ENCODE data around the gene METAP2. TPM values are rescaled to one million over a fixed set of nuclear protein-coding genes. Genes with fewer than 3 reads are reported as not detected.
"Not testable (repeated sequence)": the region's sequence is repeated elsewhere in the genome, so short reads cannot be mapped to it uniquely, and the experiment has no call there.

METAP2 gene
- total and polyA plus RNA-seq, 8 donors: 56.3 to 141 (median 112) TPM

DNA sequence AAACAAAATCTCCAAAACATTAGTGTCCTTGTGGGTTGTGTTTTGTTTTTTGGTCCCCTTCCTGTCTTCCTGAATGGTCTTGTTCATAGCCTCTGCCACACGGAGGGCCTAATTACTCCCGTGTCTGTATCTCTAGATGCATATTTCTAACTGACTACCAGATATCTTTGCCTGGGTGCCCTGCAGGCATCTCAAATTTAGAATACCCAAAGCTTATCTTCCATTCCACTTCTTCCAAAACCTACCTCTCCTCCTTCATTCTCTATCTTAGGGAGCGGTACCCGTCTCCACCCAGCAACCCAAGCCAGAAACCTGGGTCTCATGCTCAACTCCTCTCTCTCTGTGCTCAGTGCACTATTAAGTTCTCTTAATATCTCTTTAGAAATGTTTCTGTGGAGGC lies 10.9 kb upstream of the METAP2 start:
- DNase-seq (no peak), ATAC-seq (no peak)
- Histone ChIP-seq H3K4me1 (no peaks in the 10 kb centered on the region), H3K36me3 (no peaks in the 10 kb centered on the region), H3K27ac (no peak overlapping the region), H3K9me3 (peaks cover 0 to 9% of the 10 kb centered on the region in 2 donors), H3K27me3 (no peaks in the 10 kb centered on the region), H3K4me3 (no peak overlapping the region)
- intact Hi-C loops (cut with DNase I): no loop called here
- TF ChIP-seq, protein P1, sequence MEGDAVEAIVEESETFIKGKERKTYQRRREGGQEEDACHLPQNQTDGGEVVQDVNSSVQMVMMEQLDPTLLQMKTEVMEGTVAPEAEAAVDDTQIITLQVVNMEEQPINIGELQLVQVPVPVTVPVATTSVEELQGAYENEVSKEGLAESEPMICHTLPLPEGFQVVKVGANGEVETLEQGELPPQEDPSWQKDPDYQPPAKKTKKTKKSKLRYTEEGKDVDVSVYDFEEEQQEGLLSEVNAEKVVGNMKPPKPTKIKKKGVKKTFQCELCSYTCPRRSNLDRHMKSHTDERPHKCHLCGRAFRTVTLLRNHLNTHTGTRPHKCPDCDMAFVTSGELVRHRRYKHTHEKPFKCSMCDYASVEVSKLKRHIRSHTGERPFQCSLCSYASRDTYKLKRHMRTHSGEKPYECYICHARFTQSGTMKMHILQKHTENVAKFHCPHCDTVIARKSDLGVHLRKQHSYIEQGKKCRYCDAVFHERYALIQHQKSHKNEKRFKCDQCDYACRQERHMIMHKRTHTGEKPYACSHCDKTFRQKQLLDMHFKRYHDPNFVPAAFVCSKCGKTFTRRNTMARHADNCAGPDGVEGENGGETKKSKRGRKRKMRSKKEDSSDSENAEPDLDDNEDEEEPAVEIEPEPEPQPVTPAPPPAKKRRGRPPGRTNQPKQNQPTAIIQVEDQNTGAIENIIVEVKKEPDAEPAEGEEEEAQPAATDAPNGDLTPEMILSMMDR (IDR thresholded peaks at IDR 0.05): no peak

DNA sequence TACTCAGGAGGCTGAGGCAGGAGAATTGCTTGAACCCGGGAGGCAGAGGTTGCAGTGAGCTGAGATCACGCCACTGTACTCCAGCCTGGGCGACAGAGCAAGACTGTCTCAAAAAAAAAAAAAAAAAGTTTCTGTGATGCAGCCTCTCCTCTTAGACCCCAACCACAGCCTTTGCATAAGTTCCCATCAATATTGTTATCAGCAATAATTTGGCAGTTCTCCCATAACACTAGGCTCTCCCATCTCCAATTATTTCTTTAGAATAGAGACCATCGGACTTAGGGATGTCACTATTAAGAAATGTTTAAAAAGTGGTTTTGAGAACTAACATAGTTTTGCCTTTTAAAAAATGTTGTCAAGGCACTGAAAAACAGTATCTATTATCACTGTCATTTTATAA lies 10.2 kb upstream of the METAP2 start:
- ATAC-seq; H3K4me1 ChIP-seq; H3K36me3 ChIP-seq; H3K9me3 ChIP-seq; H3K4me3 ChIP-seq; intact Hi-C loops (cut with DNase I); DNase-seq; H3K27ac ChIP-seq; H3K27me3 ChIP-seq: not testable (repeated sequence)

DNA sequence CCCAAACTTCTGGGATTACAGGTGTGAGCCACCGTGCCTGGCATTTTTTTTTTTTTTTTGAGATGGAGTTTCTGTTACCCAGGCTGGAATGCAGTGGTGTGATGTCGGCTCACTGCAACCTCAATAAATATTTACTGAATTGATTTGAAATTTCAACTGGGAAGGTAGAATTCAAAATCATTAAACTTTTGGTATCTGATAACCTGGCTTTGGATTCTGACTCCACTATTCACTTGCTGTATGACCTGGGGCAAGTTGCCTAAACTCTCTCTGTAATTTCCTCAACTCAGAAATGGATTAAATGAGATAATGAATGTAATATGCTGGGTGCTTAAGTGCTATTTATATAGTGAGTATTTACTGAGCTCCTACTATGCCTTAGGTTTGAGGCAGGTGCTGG lies 8.7 kb upstream of the METAP2 start:
- H3K27me3 ChIP-seq: no peaks in the 10 kb centered on the region
- no peak for DNase-seq
- no peak overlapping the region for H3K4me3 ChIP-seq
- intact Hi-C loops (cut with DNase I): no loop called here
- H3K4me1 ChIP-seq: no peaks in the 10 kb centered on the region
- H3K9me3 ChIP-seq: no peaks in the 10 kb centered on the region
- TF ChIP-seq, protein P1 (IDR thresholded peaks at IDR 0.05): no peak
- no peak overlapping the region for H3K27ac ChIP-seq
- H3K36me3 ChIP-seq: no peaks in the 10 kb centered on the region
- no peak for ATAC-seq

GRCh38 chr12:95470300-95470699 lies 3.7 kb upstream of the METAP2 start:
- intact Hi-C loops (cut with DNase I): no loop called here
- no peak overlapping the region for H3K27ac ChIP-seq
- ATAC-seq (no peak), DNase-seq (no peak)
- H3K4me1 ChIP-seq: peaks cover 4 to 11% of the 10 kb centered on the region in 2 donors
- no peak overlapping the region for H3K4me3 ChIP-seq
- H3K9me3 ChIP-seq: no peaks in the 10 kb centered on the region
- H3K27me3 ChIP-seq: no peaks in the 10 kb centered on the region
- no peaks in the 10 kb centered on the region for H3K36me3 ChIP-seq
- TF ChIP-seq, protein P1 (IDR thresholded peaks at IDR 0.05): no peak

DNA sequence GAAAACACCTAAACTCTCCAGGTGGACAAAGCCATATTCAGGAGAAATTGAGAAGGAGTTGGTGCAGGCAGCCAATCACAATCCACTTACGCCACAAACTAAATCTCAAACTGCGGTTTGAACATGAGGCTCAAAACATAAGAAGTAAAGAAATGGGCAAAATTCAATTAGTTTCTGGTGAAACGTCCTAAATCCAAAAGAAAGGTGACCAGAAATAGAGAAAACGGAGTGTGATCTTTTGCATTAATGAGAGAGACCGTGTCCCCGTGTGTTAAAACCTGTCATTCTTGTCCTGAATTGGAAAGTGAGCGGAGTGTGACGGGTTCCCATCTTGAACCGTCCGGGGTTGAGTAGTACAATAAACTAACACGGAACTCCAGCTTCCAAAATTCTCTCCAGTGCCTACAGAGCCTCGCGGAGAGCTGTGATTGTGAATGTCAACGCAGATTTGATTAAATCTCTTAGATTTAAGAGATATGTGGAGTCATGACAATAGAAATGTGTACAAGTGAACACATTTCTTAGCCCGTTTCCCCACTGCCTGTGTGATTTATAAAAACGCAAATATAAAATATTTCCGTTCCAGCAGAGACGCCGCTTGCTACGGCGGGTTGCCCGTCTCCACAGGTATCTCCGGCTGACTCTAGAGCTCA lies 595 bp upstream of the METAP2 start:
- H3K27ac ChIP-seq: peak overlapping the region; percentile 92 to 94
- peak in 2 of 4 donors; percentile 58 to 63 for DNase-seq
- TF ChIP-seq, protein P1 (IDR thresholded peaks at IDR 0.05): no peak
- H3K9me3 ChIP-seq: no peaks in the 10 kb centered on the region
- no peaks in the 10 kb centered on the region for H3K27me3 ChIP-seq
- peak; percentile 76 for ATAC-seq
- peaks cover 13 to 23% of the 10 kb centered on the region in 2 donors for H3K4me1 ChIP-seq
- intact Hi-C loops (cut with DNase I): no loop called here
- peak overlapping the region; percentile 74 for H3K4me3 ChIP-seq
- peaks cover 0 to 23% of the 10 kb centered on the region in 2 donors for H3K36me3 ChIP-seq

DNA sequence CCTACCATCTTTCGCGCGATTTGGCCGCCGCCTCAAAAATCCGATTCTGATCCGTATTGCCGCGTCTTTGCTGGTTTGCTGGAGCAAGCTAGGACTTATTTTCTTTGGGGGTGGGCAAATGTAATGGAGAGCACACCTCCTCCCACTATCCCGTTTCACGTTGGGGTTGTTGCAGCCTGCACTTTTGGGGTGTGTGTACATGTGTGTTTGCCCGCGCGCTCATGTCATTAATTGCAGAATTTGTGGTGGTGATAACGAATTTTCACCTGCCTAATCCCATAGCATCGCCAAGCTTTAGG lies 657 bp downstream of the METAP2 start:
- no peak for DNase-seq
- no peaks in the 10 kb centered on the region for H3K9me3 ChIP-seq
- H3K4me3 ChIP-seq: peak overlapping the region; percentile 74
- H3K27ac ChIP-seq: peak overlapping the region; percentile 92 to 94
- TF ChIP-seq, protein P1 (IDR thresholded peaks at IDR 0.05): no peak
- H3K4me1 ChIP-seq: peaks cover 13 to 36% of the 10 kb centered on the region in 2 donors
- intact Hi-C loops (cut with DNase I): no loop called here
- peak; percentile 6 for ATAC-seq
- H3K36me3 ChIP-seq: peaks cover 0 to 35% of the 10 kb centered on the region in 2 donors
- H3K27me3 ChIP-seq: no peaks in the 10 kb centered on the region

Measured in left lung (tissue), 10 donors.